OCI-LY1 (cell line): ENCODE measurements around the gene EPHA1.
"Not testable (repeated sequence)": the region's sequence is repeated elsewhere in the genome, so short reads cannot be mapped to it uniquely, and the experiment has no call there.

Experiments
- CTCF ChIP-seq: fragments of 200-600 bp; sonication (generic), shearing (Covaris generic); IDR thresholded peaks from 2 replicates; pipeline ENCODE4 v1.5.1; 2017; ENCODE audit warnings: mild to moderate bottlenecking, antibody characterized with exemption, low read length, moderate library complexity, mixed read lengths
- EZH2 ChIP-seq: fragments of 200-600 bp; sonication (generic), shearing (Covaris generic); IDR thresholded peaks from 2 replicates; pipeline ENCODE4 v1.8.0; 2017; ENCODE audit warnings: borderline replicate concordance, mixed run types, mild to moderate bottlenecking, antibody characterized with exemption, low read length, moderate library complexity, mixed read lengths

- TF ChIP-seq CTCF, EZH2: not testable (repeated sequence)
Measured at GRCh38 chr7:143420624-143421023, 12.0 kb upstream of the EPHA1 start.
